ENCODE data around the gene ADA.

GRCh38 chr20:44695674-44696300 lies 44.3 kb upstream of the ADA start:
- no peak for TF ChIP-seq CTCF (IDR thresholded peaks at IDR 0.05; ENCODE audit: borderline replicate concordance, extremely low read depth, low read length, poor library complexity, severe bottlenecking)
- no peak for TF ChIP-seq EZH2 (IDR thresholded peaks at IDR 0.05; ENCODE audit: borderline replicate concordance, low read depth, low read length, severe bottlenecking)
